HCT116 (cell line): ENCODE measurements around the gene SV2A.

Experiments used
- EZH2 ChIP-seq: fragments of 200-600 bp; sonication (generic); IDR thresholded peaks from 2 replicates; pipeline ENCODE4 v1.6.1; 2017; ENCODE audit warnings: antibody characterized with exemption, mixed run types
- POLR2A ChIP-seq: IDR thresholded peaks from 2 replicates; pipeline ENCODE4 v1.7.0; 2011; ENCODE audit warnings: borderline replicate concordance; ENCODE audit not compliant: insufficient read depth, insufficient read length; ENCODE audit errors: extremely low read depth
- POLR2AphosphoS5 ChIP-seq: IDR thresholded peaks from 2 replicates; pipeline ENCODE4 v1.6.1; 2011; ENCODE audit warnings: mild to moderate bottlenecking, low read depth, low read length, moderate library complexity
- RAD21 ChIP-seq: IDR thresholded peaks from 2 replicates; pipeline ENCODE4 v1.6.1; 2012; ENCODE audit warnings: low read depth, mild to moderate bottlenecking
- TCF7L2 ChIP-seq: IDR thresholded peaks from 2 replicates; pipeline ENCODE4 v1.7.0; 2011; ENCODE audit warnings: borderline replicate concordance, inconsistent platforms; ENCODE audit not compliant: insufficient read depth, insufficient read length; ENCODE audit errors: extremely low read depth
- ZNF274 ChIP-seq: fragments of 200-500 bp; sonication (Bioruptor generic); IDR thresholded peaks from 2 replicates; pipeline ENCODE4 v1.6.1; 2014; ENCODE audit warnings: mild to moderate bottlenecking, low read depth, low read length, inconsistent platforms
- TF ChIP-seq, protein P1 (sequence below): IDR thresholded peaks from 2 replicates; pipeline ENCODE4 v1.6.1; 2012; ENCODE audit warnings: low read depth
- TF ChIP-seq, protein P2 (sequence below), 3 experiments: fragments of 200-600 bp in 1 of 3; sonication (generic) in 1 of 3; IDR thresholded peaks in 2 of 3; conservative IDR thresholded peaks in 1 of 3; 2 replicates each; pipeline ENCODE4 v1.5.1; 2012 to 2017; ENCODE audit warnings: low read depth in 2 of 3, low read length in 2 of 3, antibody characterized with exemption in 1 of 3, borderline replicate concordance in 1 of 3, control low read depth in 1 of 3, mild to moderate bottlenecking in 1 of 3, mixed read lengths in 1 of 3, mixed run types in 1 of 3, moderate library complexity in 1 of 3; ENCODE audit not compliant: insufficient read depth in 1 of 3

DNA sequence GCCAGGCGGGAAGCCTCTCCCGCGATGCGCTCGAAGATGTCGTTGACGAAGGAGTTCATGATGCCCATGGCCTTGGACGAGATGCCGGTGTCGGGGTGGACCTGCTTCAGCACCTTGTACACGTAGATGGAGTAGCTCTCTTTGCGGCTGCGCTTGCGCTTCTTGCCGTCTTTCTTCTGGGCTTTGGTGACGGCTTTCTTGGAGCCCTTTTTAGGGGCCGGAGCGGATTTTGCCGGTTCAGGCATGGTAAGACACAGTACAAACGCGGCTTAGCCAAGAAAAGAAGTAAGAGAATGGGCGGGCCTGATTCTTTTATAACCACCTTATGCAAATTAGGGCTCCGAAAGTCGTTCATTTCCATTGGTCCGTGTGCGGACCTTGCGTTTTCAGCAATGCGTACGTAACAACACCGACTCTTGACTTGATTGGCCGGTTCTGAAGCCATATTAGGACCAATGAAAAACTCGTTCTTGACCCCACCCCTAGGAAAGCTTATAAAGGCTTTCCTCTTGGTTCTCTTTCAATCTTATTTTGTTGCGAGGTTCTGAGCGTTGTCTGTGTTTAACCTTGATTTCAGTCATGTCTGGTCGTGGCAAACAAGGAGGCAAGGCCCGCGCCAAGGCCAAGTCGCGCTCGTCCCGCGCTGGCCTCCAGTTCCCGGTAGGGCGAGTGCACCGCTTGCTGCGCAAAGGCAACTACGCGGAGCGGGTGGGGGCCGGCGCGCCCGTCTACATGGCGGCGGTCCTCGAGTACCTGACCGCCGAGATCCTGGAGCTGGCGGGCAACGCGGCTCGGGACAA is 31.0 kb downstream of the SV2A start:
- TF ChIP-seq, protein P1, sequence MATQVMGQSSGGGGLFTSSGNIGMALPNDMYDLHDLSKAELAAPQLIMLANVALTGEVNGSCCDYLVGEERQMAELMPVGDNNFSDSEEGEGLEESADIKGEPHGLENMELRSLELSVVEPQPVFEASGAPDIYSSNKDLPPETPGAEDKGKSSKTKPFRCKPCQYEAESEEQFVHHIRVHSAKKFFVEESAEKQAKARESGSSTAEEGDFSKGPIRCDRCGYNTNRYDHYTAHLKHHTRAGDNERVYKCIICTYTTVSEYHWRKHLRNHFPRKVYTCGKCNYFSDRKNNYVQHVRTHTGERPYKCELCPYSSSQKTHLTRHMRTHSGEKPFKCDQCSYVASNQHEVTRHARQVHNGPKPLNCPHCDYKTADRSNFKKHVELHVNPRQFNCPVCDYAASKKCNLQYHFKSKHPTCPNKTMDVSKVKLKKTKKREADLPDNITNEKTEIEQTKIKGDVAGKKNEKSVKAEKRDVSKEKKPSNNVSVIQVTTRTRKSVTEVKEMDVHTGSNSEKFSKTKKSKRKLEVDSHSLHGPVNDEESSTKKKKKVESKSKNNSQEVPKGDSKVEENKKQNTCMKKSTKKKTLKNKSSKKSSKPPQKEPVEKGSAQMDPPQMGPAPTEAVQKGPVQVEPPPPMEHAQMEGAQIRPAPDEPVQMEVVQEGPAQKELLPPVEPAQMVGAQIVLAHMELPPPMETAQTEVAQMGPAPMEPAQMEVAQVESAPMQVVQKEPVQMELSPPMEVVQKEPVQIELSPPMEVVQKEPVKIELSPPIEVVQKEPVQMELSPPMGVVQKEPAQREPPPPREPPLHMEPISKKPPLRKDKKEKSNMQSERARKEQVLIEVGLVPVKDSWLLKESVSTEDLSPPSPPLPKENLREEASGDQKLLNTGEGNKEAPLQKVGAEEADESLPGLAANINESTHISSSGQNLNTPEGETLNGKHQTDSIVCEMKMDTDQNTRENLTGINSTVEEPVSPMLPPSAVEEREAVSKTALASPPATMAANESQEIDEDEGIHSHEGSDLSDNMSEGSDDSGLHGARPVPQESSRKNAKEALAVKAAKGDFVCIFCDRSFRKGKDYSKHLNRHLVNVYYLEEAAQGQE: no peak
- no peak for TF ChIP-seq TCF7L2
- peak; percentile 96 for TF ChIP-seq POLR2A
- peak; percentile 77 for TF ChIP-seq POLR2AphosphoS5
- TF ChIP-seq, protein P2, sequence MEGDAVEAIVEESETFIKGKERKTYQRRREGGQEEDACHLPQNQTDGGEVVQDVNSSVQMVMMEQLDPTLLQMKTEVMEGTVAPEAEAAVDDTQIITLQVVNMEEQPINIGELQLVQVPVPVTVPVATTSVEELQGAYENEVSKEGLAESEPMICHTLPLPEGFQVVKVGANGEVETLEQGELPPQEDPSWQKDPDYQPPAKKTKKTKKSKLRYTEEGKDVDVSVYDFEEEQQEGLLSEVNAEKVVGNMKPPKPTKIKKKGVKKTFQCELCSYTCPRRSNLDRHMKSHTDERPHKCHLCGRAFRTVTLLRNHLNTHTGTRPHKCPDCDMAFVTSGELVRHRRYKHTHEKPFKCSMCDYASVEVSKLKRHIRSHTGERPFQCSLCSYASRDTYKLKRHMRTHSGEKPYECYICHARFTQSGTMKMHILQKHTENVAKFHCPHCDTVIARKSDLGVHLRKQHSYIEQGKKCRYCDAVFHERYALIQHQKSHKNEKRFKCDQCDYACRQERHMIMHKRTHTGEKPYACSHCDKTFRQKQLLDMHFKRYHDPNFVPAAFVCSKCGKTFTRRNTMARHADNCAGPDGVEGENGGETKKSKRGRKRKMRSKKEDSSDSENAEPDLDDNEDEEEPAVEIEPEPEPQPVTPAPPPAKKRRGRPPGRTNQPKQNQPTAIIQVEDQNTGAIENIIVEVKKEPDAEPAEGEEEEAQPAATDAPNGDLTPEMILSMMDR (IDR thresholded peaks at IDR 0.05 in 2 of 3, conservative IDR thresholded peaks at IDR 0.05 in 1 of 3; ENCODE audit: borderline replicate concordance in 1 of 3, insufficient read depth in 1 of 3, low read depth in 2 of 3, low read length in 2 of 3): no peak
- TF ChIP-seq RAD21: 0 out of 2 replicates have a peak, but pooled peaks have one; percentile 13
- TF ChIP-seq ZNF274: no peak
- TF ChIP-seq EZH2: no peak
